Measurements from ENCODE around the gene NDUFB10.

DNA sequence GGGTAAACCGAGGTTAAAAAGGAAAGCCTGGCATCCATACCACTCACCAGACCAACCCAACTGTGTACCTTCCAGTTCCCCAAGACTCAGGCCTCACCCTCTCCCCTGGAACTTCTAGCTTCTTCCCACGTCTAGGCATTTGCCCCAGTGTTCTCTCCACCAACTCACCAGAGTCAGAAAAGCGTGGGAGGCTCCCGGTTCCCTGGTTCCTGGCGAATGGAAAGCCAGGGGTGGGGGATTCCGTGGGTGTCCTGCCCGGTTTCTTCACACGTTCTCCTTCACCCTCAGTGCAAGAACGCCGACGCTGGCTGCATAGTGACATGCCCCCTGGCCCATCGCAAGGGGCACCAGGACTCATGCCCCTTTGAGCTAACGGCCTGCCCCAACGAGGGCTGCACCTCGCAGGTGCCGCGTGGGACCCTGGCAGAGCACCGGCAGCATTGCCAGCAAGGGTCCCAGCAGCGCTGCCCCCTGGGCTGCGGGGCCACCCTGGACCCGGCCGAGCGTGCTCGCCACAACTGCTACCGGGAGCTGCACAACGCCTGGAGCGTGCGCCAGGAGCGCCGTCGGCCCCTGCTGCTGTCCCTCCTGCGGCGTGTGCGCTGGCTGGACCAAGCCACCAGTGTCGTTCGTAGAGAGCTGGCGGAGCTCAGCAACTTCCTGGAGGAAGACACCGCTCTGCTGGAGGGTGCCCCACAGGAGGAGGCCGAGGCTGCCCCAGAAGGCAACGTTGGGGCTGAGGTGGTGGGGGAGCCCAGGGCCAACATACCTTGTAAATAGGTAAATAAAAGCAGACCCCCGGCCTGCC is 9.0 kb downstream of the NDUFB10 start:
- TF ChIP-seq, protein P1, sequence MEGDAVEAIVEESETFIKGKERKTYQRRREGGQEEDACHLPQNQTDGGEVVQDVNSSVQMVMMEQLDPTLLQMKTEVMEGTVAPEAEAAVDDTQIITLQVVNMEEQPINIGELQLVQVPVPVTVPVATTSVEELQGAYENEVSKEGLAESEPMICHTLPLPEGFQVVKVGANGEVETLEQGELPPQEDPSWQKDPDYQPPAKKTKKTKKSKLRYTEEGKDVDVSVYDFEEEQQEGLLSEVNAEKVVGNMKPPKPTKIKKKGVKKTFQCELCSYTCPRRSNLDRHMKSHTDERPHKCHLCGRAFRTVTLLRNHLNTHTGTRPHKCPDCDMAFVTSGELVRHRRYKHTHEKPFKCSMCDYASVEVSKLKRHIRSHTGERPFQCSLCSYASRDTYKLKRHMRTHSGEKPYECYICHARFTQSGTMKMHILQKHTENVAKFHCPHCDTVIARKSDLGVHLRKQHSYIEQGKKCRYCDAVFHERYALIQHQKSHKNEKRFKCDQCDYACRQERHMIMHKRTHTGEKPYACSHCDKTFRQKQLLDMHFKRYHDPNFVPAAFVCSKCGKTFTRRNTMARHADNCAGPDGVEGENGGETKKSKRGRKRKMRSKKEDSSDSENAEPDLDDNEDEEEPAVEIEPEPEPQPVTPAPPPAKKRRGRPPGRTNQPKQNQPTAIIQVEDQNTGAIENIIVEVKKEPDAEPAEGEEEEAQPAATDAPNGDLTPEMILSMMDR (IDR thresholded peaks at IDR 0.05; ENCODE audit: low read length), result no peak
- TF ChIP-seq EZH2 (IDR thresholded peaks at IDR 0.05; ENCODE audit: borderline replicate concordance, low read length), result no peak
